Spinal cord (tissue), 9 donors: ENCODE measurements around the gene WDR3. TPM values are rescaled to one million over a fixed set of nuclear protein-coding genes. Genes with fewer than 3 reads are reported as not detected.

Source experiments
- DNase-seq, 6 donors: peaks; one replicate each; pipeline versions ENCODE4 v3.0.0 to v3.0.0-alpha.2; 2013 to 2015; ENCODE audit warnings: low spot score in 6 of 6, low read depth in 4 of 6
- H3K27ac ChIP-seq: one replicate; pipeline ENCODE4 v1.5.1; 2013; ENCODE audit warnings: low read depth, low read length, control low read depth
- H3K27me3 ChIP-seq: one replicate; pipeline ENCODE4 v1.6.1; 2013; ENCODE audit warnings: low read length; ENCODE audit not compliant: control insufficient read depth, insufficient read depth
- H3K36me3 ChIP-seq: one replicate; pipeline ENCODE4 v1.6.1; 2013; ENCODE audit warnings: low read length; ENCODE audit not compliant: control insufficient read depth, insufficient read depth
- H3K4me1 ChIP-seq: one replicate; pipeline ENCODE4 v1.6.1; 2013; ENCODE audit warnings: low read length; ENCODE audit not compliant: control insufficient read depth, insufficient read depth
- H3K4me3 ChIP-seq: one replicate; pipeline ENCODE4 v1.5.1; 2013; ENCODE audit warnings: low read depth, low read length, control low read depth
- H3K9me3 ChIP-seq: one replicate; pipeline ENCODE4 v1.6.1; 2013; ENCODE audit warnings: low read length; ENCODE audit not compliant: control insufficient read depth, insufficient read depth
- polyA plus RNA-seq, 2 donors: library from polyadenylated mRNA; unstranded; fragments of 120-200 nt; gene quantifications; one replicate each; pipeline ENCODE4 v1.2.1, GENCODE V29; 2013; ENCODE audit not compliant: insufficient read length in 2 of 2
- total RNA-seq, 2 donors: library from RNA; depleted of rRNA in 1 of 2; stranded (reverse); fragments of 120-200 nt in 1 of 2; fragments of >200 nt in 1 of 2; gene quantifications; one replicate each; pipeline versions ENCODE4 v1.2.3 to v1.2.4, GENCODE V29; 2013 to 2014

The WDR3 gene
- total and polyA plus RNA-seq, 4 donors, result 15.4 to 26.0 (median 21.1) TPM

DNA sequence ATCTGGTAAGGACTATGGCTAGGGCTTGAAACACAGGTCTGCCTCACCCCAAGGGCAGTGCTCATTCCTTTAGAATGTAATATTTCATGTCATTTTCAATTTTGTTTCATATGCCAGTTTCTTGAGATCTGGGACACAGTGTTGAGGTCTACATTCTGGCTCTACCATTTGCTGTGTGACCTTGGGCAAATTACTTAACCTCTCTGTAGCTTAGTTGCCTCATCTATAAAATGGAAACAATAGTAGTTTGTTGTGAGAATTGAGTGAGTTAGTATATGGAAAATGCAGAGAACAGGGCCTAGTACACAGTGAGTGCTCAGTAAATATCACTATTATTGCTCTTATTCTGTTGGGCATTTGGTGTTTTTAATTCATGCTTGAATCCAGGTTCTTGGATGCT, 84.4 kb downstream of the WDR3 start:
- DNase-seq, result no peak
- H3K4me3 ChIP-seq, result no peak overlapping the region
- no peaks in the 10 kb centered on the region for H3K27me3 ChIP-seq
- H3K4me1 ChIP-seq, result no peaks in the 10 kb centered on the region
- no peaks in the 10 kb centered on the region for H3K36me3 ChIP-seq
- H3K9me3 ChIP-seq, result no peaks in the 10 kb centered on the region
- H3K27ac ChIP-seq, result no peak overlapping the region

Other genes starting within 250 kb of the WDR3 start
- gene GDAP2, start 118 bp upstream of the WDR3 start, total RNA-seq, result 10 to 100 TPM; 29.8 to 43.7 TPM
- gene GDAP2, start 118 bp upstream of the WDR3 start, polyA plus RNA-seq, result 10 to 100 TPM; 11.0 to 11.8 TPM